GM21367 (cell line): Measurements from ENCODE around the gene SPIB.
A peak's percentile ranks its signal among the peaks of the same experiment; 100 is the strongest.
"Not testable (repeated sequence)": the region's sequence is repeated elsewhere in the genome, so short reads cannot be mapped to it uniquely, and the experiment has no call there.

Source experiments
- ATAC-seq: cut with Tn5 transposase; IDR thresholded peaks from one replicate; pipeline ENCODE4 v1.9.1; 2021; ENCODE audit not compliant: unreplicated experiment

The SPIB gene

GRCh38 chr19:50418176-50419021, at the start of gene SPIB:
TSS of gene SPIB (plus strand) at chr19:50418938. CDS start at chr19:50418963, 25 bp downstream.
- ATAC-seq = no peak

- ATAC-seq = no peak
Measured at GRCh38 chr19:50371914-50372475, 46.7 kb upstream of the SPIB start.

- peak; percentile 64 for ATAC-seq
Measured at GRCh38 chr19:50376166-50377050, 42.3 kb upstream of the SPIB start, which contains the start of gene NR1H2. TSS of gene NR1H2 (plus strand) at chr19:50376457. CDS start at chr19:50377606, 1,149 bp downstream.

GRCh38 chr19:50377051-50377461, 41.7 kb upstream of the SPIB start:
- peak; percentile 2 for ATAC-seq

- ATAC-seq = no peak
Measured at GRCh38 chr19:50377517-50377916, 41.2 kb upstream of the SPIB start.

GRCh38 chr19:50378169-50378862, 40.4 kb upstream of the SPIB start:
- ATAC-seq = no peak

GRCh38 chr19:50378863-50379236, 39.9 kb upstream of the SPIB start:
- ATAC-seq = no peak

- no peak for ATAC-seq
Measured at GRCh38 chr19:50379602-50380001, 39.1 kb upstream of the SPIB start.

GRCh38 chr19:50380137-50380536, 38.6 kb upstream of the SPIB start:
- no peak for ATAC-seq

- ATAC-seq = no peak
Measured at GRCh38 chr19:50380751-50381151, 38.0 kb upstream of the SPIB start.

- no peak for ATAC-seq
Measured at GRCh38 chr19:50381881-50382729, 36.6 kb upstream of the SPIB start.

- ATAC-seq = no peak
Measured at GRCh38 chr19:50383001-50383851, 35.5 kb upstream of the SPIB start.

- peak; percentile 70 for ATAC-seq
Measured at GRCh38 chr19:50383852-50384684, 34.7 kb upstream of the SPIB start, which contains the start of gene POLD1. TSS of gene POLD1 (plus strand) at chr19:50384347. CDS start at chr19:50398852, 14,505 bp downstream.

- ATAC-seq = no peak
Measured at GRCh38 chr19:50384685-50385535, 33.8 kb upstream of the SPIB start.

- no peak for ATAC-seq
Measured at GRCh38 chr19:50387176-50387867, 31.4 kb upstream of the SPIB start.

GRCh38 chr19:50387868-50388245, 30.9 kb upstream of the SPIB start:
- no peak for ATAC-seq

- ATAC-seq = not testable (repeated sequence)
Measured at GRCh38 chr19:50390295-50390694, 28.4 kb upstream of the SPIB start.
